IMR-90 (cell line): ENCODE results near the gene GLI1. TPM values are rescaled to one million over a fixed set of nuclear protein-coding genes. Genes with fewer than 3 reads are reported as not detected.
A peak's percentile ranks its signal among the peaks of the same experiment; 100 is the strongest.

Experiments
- ATAC-seq: fragments of 200-7000 bp; cut with Tn5 transposase; 2 replicates; pipeline ENCODE4 v1.9.1; 2020; ENCODE audit warnings: low read depth, mild to moderate bottlenecking, moderate library complexity
- BruUV-seq: library from RNA; stranded (reverse); fragments of 400-500 nt; replicated peaks from 2 replicates; lab custom pipeline; 2021; lab: Mats Ljungman, UMichigan
- CTCF ChIA-PET: fragments of 300-600 bp; formaldehyde crosslinking; extraction: SDS; loops from one replicate; lab custom pipeline; 2021; ENCODE audit warnings: antibody characterized with exemption; lab: Yijun Ruan, JAX
- POLR2A ChIA-PET: fragments of 300-600 bp; sonication (Branson Sonifier 250); formaldehyde crosslinking; loops from one replicate; lab custom pipeline; 2022; ENCODE audit warnings: antibody characterized with exemption; ENCODE audit not compliant: unreplicated experiment; lab: Charles Lee
- DNase-seq: peaks from one replicate; pipeline ENCODE4 v3.0.0; 2013
- H2AFZ ChIP-seq: replicated peaks from 2 replicates; pipeline ENCODE3; 2013; ENCODE audit warnings: low read length, mild to moderate bottlenecking; ENCODE audit not compliant: poor library complexity
- H2AK5ac ChIP-seq: 2 replicates; pipeline ENCODE4 v1.6.1; 2013; ENCODE audit warnings: low read depth, low read length, inconsistent platforms
- H2AK9ac ChIP-seq: replicated peaks from 2 replicates; pipeline ENCODE3; 2013; ENCODE audit warnings: mild to moderate bottlenecking, low read depth, low read length, moderate library complexity; ENCODE audit not compliant: poor library complexity
- H2BK120ac ChIP-seq: 2 replicates; pipeline ENCODE4 v1.6.1; 2013; ENCODE audit warnings: low read depth, low read length, inconsistent platforms
- H2BK15ac ChIP-seq: 3 replicates; pipeline ENCODE4 v1.6.1; 2013; ENCODE audit warnings: low read depth, low read length, inconsistent platforms
- H2BK20ac ChIP-seq: 2 replicates; pipeline ENCODE4 v1.6.1; 2013; ENCODE audit warnings: low read depth, mild to moderate bottlenecking, inconsistent platforms, low read length, moderate library complexity
- H2BK5ac ChIP-seq: 2 replicates; pipeline ENCODE4 v1.6.1; 2013; ENCODE audit warnings: mild to moderate bottlenecking, low read depth, low read length, inconsistent platforms; ENCODE audit not compliant: poor library complexity, severe bottlenecking
- H3K14ac ChIP-seq: replicated peaks from 2 replicates; pipeline ENCODE4 v1.6.1; 2013; ENCODE audit warnings: low read depth, low read length, inconsistent platforms
- H3K18ac ChIP-seq: 2 replicates; pipeline ENCODE4 v1.6.1; 2013; ENCODE audit warnings: low read depth, low read length, control low read depth
- H3K23ac ChIP-seq: 2 replicates; pipeline ENCODE4 v1.6.1; 2013; ENCODE audit warnings: low read depth, low read length, inconsistent platforms
- H3K27ac ChIP-seq: 2 replicates; pipeline ENCODE4 v1.5.1; 2013; ENCODE audit warnings: mild to moderate bottlenecking, control low read depth, low read length; ENCODE audit not compliant: insufficient read depth
- H3K27me3 ChIP-seq: 2 replicates; pipeline ENCODE4 v1.6.1; 2013; ENCODE audit warnings: low read length; ENCODE audit not compliant: control insufficient read depth, insufficient read depth
- H3K36me3 ChIP-seq: 2 replicates; pipeline ENCODE4 v1.6.1; 2013; ENCODE audit warnings: low read length, mixed read lengths; ENCODE audit not compliant: control insufficient read depth, insufficient read depth
- H3K4ac ChIP-seq: 2 replicates; pipeline ENCODE4 v1.6.1; 2013; ENCODE audit warnings: low read depth, low read length, inconsistent platforms
- H3K4me1 ChIP-seq: 2 replicates; pipeline ENCODE4 v1.6.1; 2013; ENCODE audit warnings: low read length, mixed read lengths; ENCODE audit not compliant: control insufficient read depth, insufficient read depth
- H3K4me2 ChIP-seq: 2 replicates; pipeline ENCODE4 v1.6.1; 2013; ENCODE audit warnings: low read depth, mild to moderate bottlenecking, control low read depth, low read length, moderate library complexity
- H3K4me3 ChIP-seq: 2 replicates; pipeline ENCODE4 v1.5.1; 2013; ENCODE audit warnings: low read depth, mild to moderate bottlenecking, control low read depth, low read length, moderate library complexity; ENCODE audit not compliant: insufficient read depth
- H3K56ac ChIP-seq: 2 replicates; pipeline ENCODE4 v1.6.1; 2013; ENCODE audit warnings: low read length, inconsistent platforms; ENCODE audit not compliant: insufficient read depth; ENCODE audit errors: extremely low read depth
- H3K79me1 ChIP-seq, 2 experiments: 2 replicates each; pipeline ENCODE4 v1.6.1; 2013; ENCODE audit warnings: low read length in 2 of 2, inconsistent platforms in 1 of 2, low read depth in 1 of 2
- H3K9ac ChIP-seq: 2 replicates; pipeline ENCODE4 v1.6.1; 2013; ENCODE audit warnings: low read depth, low read length, control low read depth
- H3K9me1 ChIP-seq: 2 replicates; pipeline ENCODE4 v1.6.1; 2013; ENCODE audit warnings: low read length, inconsistent platforms; ENCODE audit not compliant: insufficient read depth
- H3K9me3 ChIP-seq: 2 replicates; pipeline ENCODE4 v1.6.1; 2013; ENCODE audit warnings: low read length; ENCODE audit not compliant: control insufficient read depth, insufficient read depth
- H4K20me1 ChIP-seq: 2 replicates; pipeline ENCODE4 v1.6.1; 2013; ENCODE audit warnings: low read length, inconsistent platforms; ENCODE audit not compliant: insufficient read depth
- H4K5ac ChIP-seq: 2 replicates; pipeline ENCODE4 v1.6.1; 2013; ENCODE audit warnings: mild to moderate bottlenecking, low read depth, low read length, control low read depth
- H4K8ac ChIP-seq, 2 experiments: 2 replicates each; pipeline ENCODE4 v1.6.1; 2013; ENCODE audit warnings: low read depth in 2 of 2, low read length in 2 of 2, control low read depth in 1 of 2, inconsistent platforms in 1 of 2
- H4K91ac ChIP-seq: 2 replicates; pipeline ENCODE4 v1.6.1; 2013; ENCODE audit warnings: low read depth, low read length, inconsistent platforms; ENCODE audit not compliant: insufficient read depth
- BHLHE40 ChIP-seq: fragments of 150-350 bp; IDR thresholded peaks from 2 replicates; pipeline ENCODE4 v1.6.1; 2016; ENCODE audit warnings: mild to moderate bottlenecking, low read depth, low read length
- CEBPB ChIP-seq: IDR thresholded peaks from 2 replicates; pipeline ENCODE4 v1.6.1; 2012; ENCODE audit warnings: low read depth, low read length, improper control_type of control experiment
- CHD1 ChIP-seq: IDR thresholded peaks from 2 replicates; pipeline ENCODE4 v1.6.1; 2012; ENCODE audit warnings: low read depth, low read length, improper control_type of control experiment
- FOS ChIP-seq: fragments of 150-350 bp; IDR thresholded peaks from 2 replicates; pipeline ENCODE4 v1.6.1; 2016; ENCODE audit warnings: low read depth, low read length
- MAZ ChIP-seq: IDR thresholded peaks from 2 replicates; pipeline ENCODE4 v1.6.1; 2012; ENCODE audit warnings: low read depth, mild to moderate bottlenecking, low read length, improper control_type of control experiment, moderate library complexity, borderline replicate concordance
- MXI1 ChIP-seq: IDR thresholded peaks from 2 replicates; pipeline ENCODE4 v1.6.1; 2012; ENCODE audit warnings: low read depth, mild to moderate bottlenecking, low read length, moderate library complexity, borderline replicate concordance
- NFE2L2 ChIP-seq: fragments of 150-350 bp; IDR thresholded peaks from 2 replicates; pipeline ENCODE4 v1.6.1; 2016; ENCODE audit warnings: low read depth, mild to moderate bottlenecking, low read length
- POLR2A ChIP-seq: IDR thresholded peaks from 2 replicates; pipeline ENCODE4 v1.6.1; 2012; ENCODE audit warnings: mild to moderate bottlenecking, low read depth, low read length
- RAD21 ChIP-seq: IDR thresholded peaks from 2 replicates; pipeline ENCODE4 v1.6.1; 2012; ENCODE audit warnings: low read length, improper control_type of control experiment
- RCOR1 ChIP-seq: IDR thresholded peaks from 2 replicates; pipeline ENCODE4 v1.6.1; 2012; ENCODE audit warnings: mild to moderate bottlenecking, low read length, improper control_type of control experiment; ENCODE audit not compliant: insufficient replicate concordance
- RFX5 ChIP-seq: IDR thresholded peaks from 2 replicates; pipeline ENCODE4 v1.8.0; 2012; ENCODE audit warnings: low read depth, mild to moderate bottlenecking, low read length, moderate library complexity
- SMC3 ChIP-seq: fragments of 150-350 bp; IDR thresholded peaks from 2 replicates; pipeline ENCODE4 v1.6.1; 2016; ENCODE audit warnings: low read depth, mild to moderate bottlenecking, antibody characterized with exemption, low read length, moderate library complexity
- WGBS, 2 experiments: methylation state at CpG; one replicate each; pipeline versions ENCODE4 v1.1.5 to v1.1.7; 2013; ENCODE audit warnings: missing lambda C conversion rate in 2 of 2; ENCODE audit not compliant: insufficient read length in 1 of 2; ENCODE audit errors: extremely low coverage in 2 of 2; 5-methylcytosine and 5-hydroxymethylcytosine counted together
- dilution Hi-C: fragments of 300-500 bp; cut with HindIII; formaldehyde crosslinking; loops from one replicate; pipeline ENCODE4 v1.14.3; 2018; ENCODE audit warnings: low sequenced_read_pairs; ENCODE audit not compliant: unreplicated experiment
- in situ Hi-C: fragments of 300-500 bp; cut with MboI; formaldehyde crosslinking; loops from 3 replicates; pipeline ENCODE4 v1.14.3; 2019; ENCODE audit warnings: low sequenced_read_pairs, inconsistent platforms, mixed read lengths
- intact Hi-C: fragments of 100-400 bp; cut with micrococcal nuclease; formaldehyde crosslinking; loops from 2 replicates; pipeline ENCODE4 v1.10.0; 2022
- polyA plus RNA-seq, 3 experiments: library from polyadenylated mRNA; depleted of rRNA; stranded (reverse); fragments of >200 nt; gene quantifications; 2 replicates each; pipeline ENCODE4 v1.2.3, GENCODE V29; 2012; ENCODE audit warnings: low replicate concordance in 1 of 3
- total RNA-seq: library from RNA; depleted of rRNA; stranded (reverse); fragments of >200 nt; gene quantifications from 2 replicates; pipeline ENCODE4 v1.2.3, GENCODE V29; 2012
- TF ChIP-seq, protein P1 (sequence below): fragments of 150-350 bp; IDR thresholded peaks from 2 replicates; pipeline ENCODE4 v1.6.1; 2016; ENCODE audit warnings: low read depth, mild to moderate bottlenecking, low read length, moderate library complexity, borderline replicate concordance
- TF ChIP-seq, protein P2 (sequence below): conservative IDR thresholded peaks from 2 replicates; pipeline ENCODE4 v1.5.1; 2012; ENCODE audit warnings: mild to moderate bottlenecking, low read depth, low read length, improper control_type of control experiment
- TF ChIP-seq, protein P3 (sequence below): fragments of 150-350 bp; IDR thresholded peaks from 2 replicates; pipeline ENCODE4 v1.6.1; 2017; ENCODE audit warnings: mild to moderate bottlenecking, antibody characterized with exemption, low read length, low read depth

Gene GLI1
- total and polyA plus RNA-seq, 2 of the 4 experiments (the other 2 are of a cell fraction), result 1.3 to 3.8 TPM

DNA sequence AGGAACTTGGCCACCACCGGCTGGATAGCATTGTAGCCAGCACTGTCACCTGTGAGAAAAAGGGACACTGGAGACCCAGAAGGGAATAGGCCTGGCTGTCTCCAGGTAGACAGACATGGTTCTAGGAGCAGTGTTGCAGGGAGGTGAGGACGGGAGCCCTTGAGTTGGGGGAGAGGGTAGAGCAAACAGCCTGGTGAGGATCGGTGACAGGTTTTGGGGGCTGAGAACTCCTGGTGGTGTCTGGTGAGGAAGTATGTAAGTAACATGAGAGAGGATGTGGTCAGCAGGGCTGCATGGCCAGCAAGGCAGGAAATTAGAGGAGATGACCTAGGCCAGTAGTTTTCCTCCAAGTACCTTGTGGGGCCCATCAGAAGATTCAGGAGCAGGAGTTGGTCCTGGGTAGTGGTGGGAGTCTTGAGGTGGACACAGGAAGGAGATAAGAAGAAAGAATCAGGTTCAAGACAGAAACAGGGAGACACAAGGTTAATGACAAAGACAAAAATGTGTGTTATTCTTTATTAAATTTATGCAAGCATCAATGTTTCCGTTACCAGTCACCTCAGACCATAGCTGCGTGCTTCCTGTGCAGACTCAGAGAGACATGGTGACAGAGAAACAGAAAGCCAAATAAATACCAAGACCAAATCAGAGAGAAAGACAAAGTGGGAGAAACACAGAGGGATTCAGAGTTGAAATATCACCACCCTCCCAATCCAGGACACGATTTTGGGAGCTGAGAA, 20.0 kb downstream of the GLI1 start, which contains the start of gene ARHGAP9:
Gene ARHGAP9 (minus strand): TSS at position 491 of the 740 bp plus-strand sequence. CDS start 460 bp downstream, at position 31.
- intact Hi-C loops, result no loop called here
- in situ Hi-C loops, result no loop called here
- H4K91ac ChIP-seq, result no peak within 1 kb of the TSS
- peaks cover 38% of the 10 kb centered on the region for H3K27me3 ChIP-seq
- H3K79me1 ChIP-seq, result no peaks in the 10 kb centered on the region
- H3K18ac ChIP-seq, result no peak within 1 kb of the TSS
- no peaks in the 10 kb centered on the region for H3K36me3 ChIP-seq
- peak within 1 kb of the TSS; percentile 27 for H2AFZ ChIP-seq
- WGBS, 2 experiments, result 85% methylated on average over 3 of the region's 6 CpGs; no CpG with 5 or more reads in 1 of the 2 experiments
- no peak within 1 kb of the TSS for H3K4me3 ChIP-seq
- no peak within 1 kb of the TSS for H2BK15ac ChIP-seq
- no peak within 1 kb of the TSS for H2AK9ac ChIP-seq
- DNase-seq, result peak; percentile 44
- H4K20me1 ChIP-seq, result no peaks in the 10 kb centered on the region
- BruUV-seq, result no TSS peak
- no peak within 1 kb of the TSS for H3K9ac ChIP-seq
- H3K23ac ChIP-seq, result no peak within 1 kb of the TSS
- peak within 1 kb of the TSS in 1 of 2 experiments; percentile 2; a peak in 1 of 4 replicates for H4K8ac ChIP-seq
- POLR2A ChIA-PET, result no interaction called here
- H4K5ac ChIP-seq, result no peak within 1 kb of the TSS; the same call in 1 of the 2 replicates
- no peaks in the 10 kb centered on the region for H3K9me3 ChIP-seq
- no peak within 1 kb of the TSS for H2BK5ac ChIP-seq
- no peak within 1 kb of the TSS for H2BK20ac ChIP-seq
- H3K4ac ChIP-seq, result no peak within 1 kb of the TSS; the same call in 1 of the 2 replicates
- no peak for ATAC-seq
- H3K14ac ChIP-seq, result no peak within 1 kb of the TSS
- H3K4me2 ChIP-seq, result no peak within 1 kb of the TSS
- peaks cover 5% of the 10 kb centered on the region for H3K4me1 ChIP-seq
- CTCF ChIA-PET, result no interaction called here
- H3K56ac ChIP-seq, result no peak within 1 kb of the TSS
- H2BK120ac ChIP-seq, result no peak within 1 kb of the TSS
- H3K27ac ChIP-seq, result no peak within 1 kb of the TSS
- no peak within 1 kb of the TSS for H2AK5ac ChIP-seq
- dilution Hi-C loops, result no loop called here
- no peaks in the 10 kb centered on the region; the same call in 1 of the 2 replicates for H3K9me1 ChIP-seq
- TF ChIP-seq RCOR1 (no peak), POLR2A (no peak), CHD1 (no peak), BHLHE40 (no peak), FOS (no peak), RFX5 (no peak), CEBPB (no peak), MXI1 (no peak), SMC3 (no peak), NFE2L2 (no peak), RAD21 (no peak), MAZ (no peak)
- TF ChIP-seq, protein P1, sequence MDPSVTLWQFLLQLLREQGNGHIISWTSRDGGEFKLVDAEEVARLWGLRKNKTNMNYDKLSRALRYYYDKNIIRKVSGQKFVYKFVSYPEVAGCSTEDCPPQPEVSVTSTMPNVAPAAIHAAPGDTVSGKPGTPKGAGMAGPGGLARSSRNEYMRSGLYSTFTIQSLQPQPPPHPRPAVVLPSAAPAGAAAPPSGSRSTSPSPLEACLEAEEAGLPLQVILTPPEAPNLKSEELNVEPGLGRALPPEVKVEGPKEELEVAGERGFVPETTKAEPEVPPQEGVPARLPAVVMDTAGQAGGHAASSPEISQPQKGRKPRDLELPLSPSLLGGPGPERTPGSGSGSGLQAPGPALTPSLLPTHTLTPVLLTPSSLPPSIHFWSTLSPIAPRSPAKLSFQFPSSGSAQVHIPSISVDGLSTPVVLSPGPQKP, result no peak
- TF ChIP-seq, protein P2, sequence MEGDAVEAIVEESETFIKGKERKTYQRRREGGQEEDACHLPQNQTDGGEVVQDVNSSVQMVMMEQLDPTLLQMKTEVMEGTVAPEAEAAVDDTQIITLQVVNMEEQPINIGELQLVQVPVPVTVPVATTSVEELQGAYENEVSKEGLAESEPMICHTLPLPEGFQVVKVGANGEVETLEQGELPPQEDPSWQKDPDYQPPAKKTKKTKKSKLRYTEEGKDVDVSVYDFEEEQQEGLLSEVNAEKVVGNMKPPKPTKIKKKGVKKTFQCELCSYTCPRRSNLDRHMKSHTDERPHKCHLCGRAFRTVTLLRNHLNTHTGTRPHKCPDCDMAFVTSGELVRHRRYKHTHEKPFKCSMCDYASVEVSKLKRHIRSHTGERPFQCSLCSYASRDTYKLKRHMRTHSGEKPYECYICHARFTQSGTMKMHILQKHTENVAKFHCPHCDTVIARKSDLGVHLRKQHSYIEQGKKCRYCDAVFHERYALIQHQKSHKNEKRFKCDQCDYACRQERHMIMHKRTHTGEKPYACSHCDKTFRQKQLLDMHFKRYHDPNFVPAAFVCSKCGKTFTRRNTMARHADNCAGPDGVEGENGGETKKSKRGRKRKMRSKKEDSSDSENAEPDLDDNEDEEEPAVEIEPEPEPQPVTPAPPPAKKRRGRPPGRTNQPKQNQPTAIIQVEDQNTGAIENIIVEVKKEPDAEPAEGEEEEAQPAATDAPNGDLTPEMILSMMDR, result no peak
- TF ChIP-seq, protein P3, sequence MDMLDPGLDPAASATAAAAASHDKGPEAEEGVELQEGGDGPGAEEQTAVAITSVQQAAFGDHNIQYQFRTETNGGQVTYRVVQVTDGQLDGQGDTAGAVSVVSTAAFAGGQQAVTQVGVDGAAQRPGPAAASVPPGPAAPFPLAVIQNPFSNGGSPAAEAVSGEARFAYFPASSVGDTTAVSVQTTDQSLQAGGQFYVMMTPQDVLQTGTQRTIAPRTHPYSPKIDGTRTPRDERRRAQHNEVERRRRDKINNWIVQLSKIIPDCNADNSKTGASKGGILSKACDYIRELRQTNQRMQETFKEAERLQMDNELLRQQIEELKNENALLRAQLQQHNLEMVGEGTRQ, result no peak
